Epidermal melanocyte (primary cell): ENCODE measurements around the gene SLC2A8.

ENCODE experiments used
- DNase-seq: peaks from one replicate; pipeline ENCODE4 v3.0.0; 2011; ENCODE audit warnings: low spot score; ENCODE audit not compliant: insufficient read length

SLC2A8 gene

DNA sequence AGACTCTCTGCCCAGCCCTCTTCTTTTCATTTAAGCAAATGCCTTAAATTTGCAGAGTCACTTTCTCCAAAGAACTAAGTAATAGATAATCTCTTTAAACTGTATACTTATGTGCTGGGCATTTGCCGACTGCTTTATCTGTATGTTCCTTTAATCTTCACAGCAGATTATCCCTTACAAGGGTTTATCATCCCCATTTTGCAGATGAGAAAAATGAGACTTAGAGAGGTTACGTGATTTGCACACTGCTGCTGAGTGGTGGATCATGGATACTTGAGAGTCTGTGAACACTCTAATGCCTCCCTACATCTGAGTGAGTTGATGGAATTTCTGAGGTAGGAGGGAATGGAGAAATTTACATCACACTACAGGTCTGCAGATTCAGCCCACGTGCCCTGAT, 31.4 kb downstream of the SLC2A8 start:
- DNase-seq, result no peak

DNA sequence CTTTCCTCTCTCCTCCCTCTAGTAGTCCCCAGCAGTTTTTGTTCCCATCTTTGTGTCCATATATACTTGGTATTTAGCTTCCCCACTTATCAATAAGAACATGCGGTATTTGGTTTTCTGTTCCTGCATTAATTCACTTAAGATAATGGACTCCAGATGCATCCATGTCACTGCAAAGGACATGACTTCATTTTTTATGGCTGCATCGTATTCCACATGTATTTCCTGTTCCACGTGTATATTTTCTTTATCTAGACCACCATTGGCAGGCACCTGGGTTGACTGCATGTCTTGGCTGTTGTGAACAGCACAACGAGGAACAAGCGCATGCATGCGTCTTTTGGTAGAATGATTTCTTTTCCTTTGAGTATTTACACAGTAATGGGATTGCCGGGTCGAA, 33.4 kb downstream of the SLC2A8 start:
- DNase-seq, result no peak

DNA sequence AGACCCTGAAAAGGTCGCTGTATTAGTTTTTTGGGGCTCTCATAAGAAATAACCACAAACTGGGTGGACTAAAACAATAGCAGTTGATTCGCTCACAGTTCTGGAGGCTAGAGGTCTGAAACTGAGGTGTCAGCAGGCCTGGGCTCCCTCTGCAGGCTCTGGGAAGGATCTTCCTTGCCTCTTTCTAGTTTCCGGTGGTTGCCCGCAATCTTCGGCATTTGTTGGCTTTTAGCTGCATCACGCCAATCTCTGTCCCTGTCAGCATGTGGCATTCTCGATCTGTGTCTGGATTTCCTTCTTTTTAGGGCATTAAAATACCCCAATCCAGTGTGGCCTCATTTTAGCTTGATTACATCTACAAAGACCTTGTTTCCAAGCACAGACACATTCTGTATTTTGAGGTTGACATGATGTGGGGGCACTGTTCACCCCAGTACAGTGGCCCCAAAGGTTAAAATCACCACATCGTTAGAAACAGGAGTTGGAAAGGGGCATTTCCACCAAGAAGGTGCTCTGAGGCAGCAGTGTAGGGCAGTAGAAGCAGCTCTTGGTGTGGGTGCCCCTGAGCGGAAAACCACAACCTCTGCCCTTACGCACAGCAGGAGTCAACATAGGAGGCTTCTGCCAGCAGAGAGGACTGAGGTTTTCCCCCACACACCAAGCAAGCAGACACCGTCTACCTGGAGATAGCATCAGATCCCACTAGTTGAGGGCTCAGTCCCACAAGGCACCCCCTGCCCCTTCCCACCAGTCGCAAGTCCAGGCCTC, 40.7 kb downstream of the SLC2A8 start:
- DNase-seq, result no peak

DNA sequence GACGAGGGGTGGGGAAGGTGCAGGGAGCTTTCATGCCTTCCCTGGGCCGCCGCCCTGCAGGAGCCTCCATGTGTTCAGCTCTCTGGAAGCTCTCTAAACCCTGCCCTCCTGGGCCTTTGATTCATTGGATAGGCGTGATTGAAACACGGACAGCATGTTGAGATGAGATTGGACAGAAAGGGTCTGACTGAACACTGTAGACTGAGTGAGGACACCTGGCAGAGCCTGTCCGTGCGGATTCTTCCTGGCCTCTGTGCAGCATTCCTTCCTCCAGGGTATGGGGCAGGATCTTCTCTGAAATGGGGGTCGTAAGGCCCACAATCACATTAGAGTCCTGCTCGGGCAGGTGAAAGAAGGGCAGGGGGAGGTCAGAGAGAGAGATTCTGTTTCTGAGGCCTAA, 41.4 kb downstream of the SLC2A8 start:
- no peak for DNase-seq

DNA sequence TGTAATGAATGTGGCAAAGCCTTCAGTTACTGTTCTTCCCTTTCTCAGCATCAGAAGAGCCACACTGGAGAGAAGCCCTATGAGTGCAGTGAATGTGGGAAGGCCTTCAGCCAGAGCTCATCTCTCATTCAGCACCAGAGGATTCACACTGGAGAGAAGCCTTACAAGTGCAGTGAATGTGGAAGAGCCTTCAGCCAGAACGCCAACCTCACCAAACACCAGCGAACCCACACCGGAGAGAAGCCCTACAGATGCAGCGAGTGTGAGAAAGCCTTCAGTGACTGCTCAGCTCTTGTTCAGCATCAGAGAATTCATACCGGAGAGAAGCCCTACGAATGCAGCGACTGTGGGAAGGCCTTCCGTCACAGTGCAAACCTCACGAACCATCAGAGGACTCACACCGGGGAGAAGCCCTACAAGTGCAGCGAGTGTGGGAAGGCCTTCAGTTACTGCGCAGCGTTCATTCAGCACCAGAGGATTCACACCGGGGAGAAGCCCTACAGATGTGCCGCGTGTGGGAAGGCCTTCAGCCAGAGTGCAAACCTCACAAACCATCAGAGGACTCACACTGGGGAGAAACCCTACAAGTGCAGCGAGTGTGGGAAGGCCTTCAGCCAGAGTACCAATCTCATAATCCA, 47.4 kb downstream of the SLC2A8 start:
- no peak for DNase-seq

DNA sequence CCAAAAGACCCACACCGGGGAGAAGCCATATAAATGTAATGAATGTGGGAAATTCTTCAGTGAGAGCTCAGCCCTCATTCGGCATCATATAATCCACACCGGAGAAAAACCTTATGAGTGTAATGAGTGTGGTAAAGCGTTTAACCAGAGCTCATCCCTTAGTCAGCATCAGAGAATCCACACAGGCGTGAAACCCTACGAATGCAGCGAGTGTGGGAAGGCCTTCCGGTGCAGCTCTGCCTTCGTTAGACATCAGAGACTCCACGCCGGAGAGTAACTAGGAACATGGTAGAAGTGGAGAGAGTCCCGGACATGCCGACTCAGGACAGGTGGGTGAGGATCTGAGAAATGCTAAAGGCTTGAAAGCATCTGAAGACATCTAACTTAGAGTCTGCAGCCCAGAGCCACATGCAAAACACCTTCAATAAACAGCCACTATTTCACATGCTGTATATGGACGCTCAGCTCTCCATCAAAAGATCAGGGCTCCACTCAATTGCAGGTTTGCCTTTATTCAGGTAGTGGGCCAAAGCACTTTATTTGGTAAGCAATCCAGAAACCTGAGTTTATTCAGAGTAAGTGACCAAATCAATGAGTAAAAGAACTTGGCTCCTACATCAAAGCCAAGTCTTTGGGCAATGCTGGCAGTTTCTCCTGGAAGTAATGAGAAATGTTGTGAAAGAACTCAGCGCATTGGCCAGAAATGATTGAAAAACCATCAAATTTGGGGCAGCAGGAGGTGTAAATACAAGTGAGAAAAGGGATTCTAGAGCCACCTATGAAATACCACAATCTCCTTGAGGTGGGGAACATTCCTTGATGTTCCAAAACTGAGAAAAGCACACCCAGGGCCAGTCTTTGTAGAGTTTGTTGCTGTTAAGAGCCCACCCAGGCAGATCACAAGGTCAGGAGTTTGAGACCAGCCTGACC, 48.2 kb downstream of the SLC2A8 start:
- no peak for DNase-seq

DNA sequence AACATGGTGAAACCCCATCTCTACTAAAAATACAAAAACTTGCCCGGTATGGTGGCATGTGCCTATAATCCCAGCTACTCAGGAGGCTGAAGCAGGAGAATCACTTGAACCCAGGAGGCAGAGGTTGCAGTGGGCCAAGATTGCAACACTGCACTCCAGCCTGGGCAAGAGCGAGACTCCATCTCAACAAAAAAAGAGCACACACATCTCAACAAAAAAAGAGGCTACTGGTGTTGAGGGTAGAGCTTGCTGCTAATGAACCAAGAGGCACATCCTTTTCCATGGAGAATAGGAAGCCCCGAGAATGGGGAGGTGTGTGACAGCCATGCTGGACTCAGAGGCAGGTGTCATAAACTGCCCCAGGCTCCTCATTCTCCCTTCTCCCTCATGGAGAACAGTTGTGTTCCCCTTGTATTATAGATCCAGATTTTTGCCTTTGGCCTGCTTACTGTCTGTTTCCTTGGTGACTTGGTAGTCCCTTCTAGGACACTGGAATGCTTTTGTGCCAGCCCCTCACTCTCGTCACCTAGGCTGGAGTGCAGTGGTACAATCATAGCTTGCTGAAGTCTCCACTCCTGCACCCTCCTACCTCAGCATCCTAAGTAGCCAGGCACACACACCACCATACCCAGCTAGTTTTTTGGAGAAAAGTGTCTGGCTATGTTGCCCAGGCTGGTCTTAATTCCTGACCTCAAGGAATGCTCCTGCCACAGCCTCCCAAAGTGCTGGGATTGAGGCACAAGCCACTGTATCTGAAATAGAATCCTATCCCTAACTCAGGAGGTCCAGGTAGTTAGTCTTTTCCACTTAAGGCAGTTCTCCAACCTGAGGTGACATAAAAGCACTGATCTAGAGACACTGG, 49.1 kb downstream of the SLC2A8 start:
- no peak for DNase-seq

DNA sequence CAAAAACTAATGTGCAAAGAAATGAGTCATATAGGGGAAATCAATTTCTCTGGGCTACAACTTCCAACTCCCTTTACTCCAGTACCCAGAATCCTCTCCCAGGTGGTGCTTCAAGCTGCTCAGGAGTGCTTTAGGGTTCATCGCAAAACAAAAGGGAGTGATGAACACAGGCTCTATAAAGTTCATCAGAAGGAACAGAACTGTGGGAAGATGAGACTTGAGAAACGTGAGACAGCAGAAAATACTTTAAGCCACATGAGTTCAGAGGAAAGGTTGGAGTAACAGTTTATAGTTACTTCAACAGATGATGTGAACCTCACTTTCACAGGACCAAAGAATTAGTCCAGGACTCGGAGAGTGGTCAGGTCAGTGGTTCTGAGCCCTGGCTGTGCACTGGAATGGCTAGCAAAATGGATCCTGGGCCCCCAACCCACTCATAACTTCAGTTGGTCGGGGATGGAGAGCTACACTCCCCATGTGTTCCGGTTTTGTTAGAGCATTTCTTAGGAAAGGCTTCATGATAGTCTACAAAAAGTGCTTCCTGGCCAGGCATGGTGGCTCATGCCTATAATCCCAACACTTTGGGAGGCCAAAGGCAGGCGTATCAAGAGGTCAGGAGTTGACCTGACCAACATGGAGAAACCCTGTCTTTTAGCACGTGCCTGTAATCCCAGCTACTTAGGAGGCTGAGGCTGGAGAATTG, 49.9 kb downstream of the SLC2A8 start:
- no peak for DNase-seq

DNA sequence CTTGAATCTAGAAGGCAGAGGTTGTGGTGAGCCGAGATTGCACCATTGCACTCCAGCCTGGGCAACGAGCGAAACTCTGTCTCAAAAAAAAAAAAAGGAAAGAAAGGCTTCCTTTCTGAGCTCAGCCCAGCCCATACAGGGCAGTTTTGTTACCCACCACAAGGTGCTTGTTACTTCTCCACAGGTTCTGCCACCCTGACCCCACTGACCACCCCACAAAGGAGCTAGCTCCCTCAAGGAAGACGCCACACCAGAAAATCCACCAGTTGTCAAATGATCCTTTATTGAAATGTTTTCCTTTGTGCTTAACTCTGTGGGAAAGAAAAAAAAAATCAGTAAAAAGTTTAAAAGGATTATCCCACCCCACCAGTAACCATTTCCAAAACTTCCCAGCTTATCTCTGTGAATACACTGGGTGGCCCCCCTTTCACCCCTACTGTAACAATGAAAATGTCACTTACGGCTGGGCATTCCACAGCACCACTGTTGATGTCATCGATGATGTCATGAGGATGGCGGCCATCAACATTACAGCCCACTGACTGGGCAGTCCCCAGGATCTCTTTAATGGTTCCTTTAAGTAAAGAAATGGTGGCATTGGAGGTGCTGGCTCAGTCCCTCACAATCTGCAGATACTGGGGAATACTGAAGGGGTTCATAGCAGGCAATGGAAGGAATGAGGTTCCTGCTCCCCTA, 50.6 kb downstream of the SLC2A8 start:
- DNase-seq, result no peak

DNA sequence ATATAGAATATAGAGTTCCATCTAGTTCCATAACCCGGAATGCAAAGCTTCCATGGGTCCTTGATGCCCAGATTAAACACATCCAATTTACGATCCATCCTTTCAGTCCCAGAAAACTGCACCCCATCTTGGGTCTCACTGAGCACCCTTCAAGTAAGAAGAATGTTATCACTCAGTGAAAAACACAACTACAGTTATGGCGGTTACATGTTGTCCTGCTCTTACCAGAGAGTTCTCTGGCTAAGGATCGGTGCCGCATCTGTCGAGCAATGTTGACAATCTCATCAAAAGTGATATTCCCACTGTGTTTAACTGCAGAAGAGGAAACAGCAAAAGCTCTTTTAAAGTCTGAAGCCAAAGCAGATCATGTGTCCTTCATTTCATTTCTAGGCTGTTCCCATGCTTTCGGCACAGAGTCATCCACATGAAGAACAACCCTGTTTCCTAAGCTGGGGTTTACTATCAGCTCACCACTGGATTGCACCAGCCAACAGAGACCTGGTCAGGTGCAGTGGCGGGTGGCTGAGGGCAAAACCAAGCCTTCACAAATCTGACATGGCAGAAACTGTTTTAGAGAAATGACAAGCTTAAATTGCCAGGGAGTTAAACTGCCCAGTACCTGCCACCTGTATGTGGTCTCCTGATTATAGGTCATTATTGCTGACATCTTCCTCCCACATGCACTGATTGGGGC, 51.3 kb downstream of the SLC2A8 start:
- no peak for DNase-seq

DNA sequence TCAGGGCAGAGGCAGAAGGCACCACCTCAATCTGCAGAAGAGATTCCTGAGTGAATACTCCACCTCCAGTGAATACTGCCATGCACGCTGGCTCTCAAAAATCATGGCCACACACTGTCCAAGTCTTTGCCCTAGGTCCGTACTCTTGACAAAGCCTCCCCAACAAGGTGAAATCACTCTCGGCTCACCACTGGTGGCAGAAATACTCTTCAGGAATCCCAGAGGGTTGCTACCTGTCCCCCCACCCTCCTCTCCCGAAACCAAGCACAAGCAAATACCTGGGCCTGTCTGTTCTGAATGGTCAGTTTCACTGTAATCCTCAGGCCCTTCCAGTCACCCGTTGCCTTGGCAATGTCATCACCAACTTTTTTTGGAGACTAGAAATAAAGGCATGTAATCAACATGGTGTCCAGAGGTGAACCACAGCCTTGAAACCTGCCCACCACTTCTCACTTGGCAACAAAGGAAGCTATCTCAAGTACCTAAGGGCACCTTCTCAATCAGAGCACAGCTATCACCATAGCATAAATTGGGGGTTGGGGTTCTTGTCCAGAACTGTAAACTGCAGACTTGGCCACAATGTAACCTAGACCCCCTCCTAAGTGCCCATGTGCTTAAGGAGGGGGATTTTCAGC, 52.5 kb downstream of the SLC2A8 start:
- no peak for DNase-seq

DNA sequence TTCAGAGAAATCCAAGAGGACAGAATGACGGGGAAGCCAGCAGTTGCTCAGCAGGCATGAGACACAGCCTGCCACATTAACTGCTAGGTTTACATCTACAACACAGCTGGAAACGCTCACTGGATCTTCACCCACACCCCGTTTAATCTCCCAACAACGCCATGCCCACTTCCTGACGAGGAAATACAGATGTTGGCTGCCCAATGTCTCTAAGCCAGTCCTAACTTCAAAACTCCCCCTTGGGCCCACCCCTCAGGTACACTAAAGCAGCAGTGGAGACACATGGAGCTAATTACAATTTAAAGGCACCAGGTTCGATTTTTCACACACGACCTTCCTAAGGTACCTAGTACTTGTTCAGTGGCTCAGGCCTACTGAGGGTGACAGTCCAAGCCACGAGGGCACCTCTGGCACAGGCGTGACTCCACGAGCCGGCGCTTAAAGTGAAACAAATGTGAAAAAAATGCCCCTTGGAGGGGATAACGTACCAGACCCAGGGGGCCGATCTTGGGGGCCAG, 53.3 kb downstream of the SLC2A8 start:
- no peak for DNase-seq

DNA sequence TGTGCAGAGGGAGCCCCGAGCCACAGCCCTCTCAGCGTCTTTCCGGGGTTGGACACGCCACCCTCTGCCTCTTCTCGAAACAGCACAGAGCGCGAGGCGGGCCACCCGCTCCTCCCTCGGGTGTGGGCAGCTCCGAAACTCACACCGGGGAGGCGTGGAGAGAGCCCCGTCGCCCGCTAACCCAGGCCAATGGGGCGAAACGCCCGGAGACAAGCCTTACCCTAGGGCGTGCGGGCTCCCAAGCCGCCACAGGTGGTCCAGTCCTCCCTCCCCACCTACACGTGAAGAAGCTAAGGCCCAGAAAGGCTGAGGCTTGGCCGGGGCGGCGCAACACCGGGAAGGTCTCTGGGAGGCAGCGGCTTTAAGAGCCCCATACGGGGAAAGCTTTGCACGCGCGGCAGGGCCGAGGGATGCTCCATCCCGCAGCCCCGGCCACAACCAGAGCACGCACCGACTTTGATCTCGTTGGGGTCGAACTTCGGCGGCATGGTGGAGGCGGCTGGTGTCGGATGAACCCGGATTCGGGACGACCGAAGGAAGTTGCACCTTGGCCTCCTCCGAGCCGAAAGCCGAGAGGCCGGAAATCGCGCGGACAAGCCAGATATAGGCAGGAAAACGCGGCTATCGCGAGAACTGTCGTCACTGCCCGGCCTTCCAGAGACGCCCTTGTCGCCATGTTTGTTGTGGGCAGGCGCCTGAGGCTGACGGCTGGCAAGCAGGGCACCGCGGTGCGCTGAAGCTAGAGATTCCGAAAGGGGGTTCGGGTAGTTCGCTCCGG, 54.0 kb downstream of the SLC2A8 start, which contains the start of the genes LRSAM1 and RPL12:
Gene LRSAM1 (plus strand): TSS at position 681 of the 778 bp plus-strand sequence. CDS start 3,018 bp downstream, outside the sequence.
Gene RPL12 (minus strand): TSS at position 577 of the 778 bp plus-strand sequence. CDS start 89 bp downstream, at position 488.
- DNase-seq, result peak; percentile 95

DNA sequence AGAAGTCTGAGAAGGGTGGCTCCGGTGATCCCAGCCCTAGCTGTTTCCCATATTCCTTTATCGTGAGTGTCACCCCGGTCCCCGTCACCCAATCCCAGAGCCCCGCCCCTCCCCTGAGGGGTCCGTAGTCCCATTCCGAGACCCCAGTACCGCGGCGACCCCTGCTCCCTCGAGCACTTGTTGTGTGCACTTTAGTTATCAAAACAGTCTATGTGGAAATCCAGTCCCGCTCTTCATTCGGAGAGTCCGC, 54.6 kb downstream of the SLC2A8 start:
- DNase-seq, result peak; percentile 37

DNA sequence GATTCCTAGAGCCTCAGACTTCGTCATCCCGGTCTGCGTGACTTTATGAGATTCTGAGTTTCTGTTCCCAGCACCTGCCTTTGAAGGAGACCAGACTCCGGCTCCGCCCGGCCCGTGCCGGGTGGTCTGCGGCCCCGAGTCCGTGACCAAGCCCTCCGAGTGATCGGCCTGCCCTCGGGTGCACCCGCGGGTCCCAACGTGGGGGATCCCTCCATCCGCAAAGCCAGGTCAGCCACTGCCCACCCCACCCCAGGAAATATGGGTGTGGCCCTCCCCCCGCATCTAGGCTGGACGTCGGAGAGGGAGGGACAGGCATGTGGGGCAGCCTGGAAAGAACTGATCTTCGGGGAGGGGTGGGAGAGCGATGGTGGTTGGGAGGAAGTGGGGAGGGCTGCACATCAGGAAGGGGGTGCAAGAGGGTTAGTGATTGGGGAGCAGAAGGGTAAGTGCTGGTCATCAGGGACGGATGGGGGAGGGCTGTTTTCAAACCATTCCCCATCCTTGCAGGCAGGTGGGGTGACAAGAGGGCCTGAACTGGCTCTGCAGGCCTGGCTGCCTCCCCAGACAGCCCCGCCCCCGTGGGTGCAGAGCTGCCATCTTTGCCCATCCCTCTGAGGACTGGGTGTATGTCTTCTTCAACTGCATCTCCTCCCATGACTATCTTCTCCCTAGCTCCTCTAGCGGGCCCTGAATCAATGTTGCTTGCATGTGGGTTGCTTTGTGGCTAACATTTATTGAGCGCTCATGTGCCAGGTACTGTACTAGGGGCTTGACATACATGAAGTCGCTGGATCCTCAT, 55.1 kb downstream of the SLC2A8 start:
- DNase-seq, result no peak

DNA sequence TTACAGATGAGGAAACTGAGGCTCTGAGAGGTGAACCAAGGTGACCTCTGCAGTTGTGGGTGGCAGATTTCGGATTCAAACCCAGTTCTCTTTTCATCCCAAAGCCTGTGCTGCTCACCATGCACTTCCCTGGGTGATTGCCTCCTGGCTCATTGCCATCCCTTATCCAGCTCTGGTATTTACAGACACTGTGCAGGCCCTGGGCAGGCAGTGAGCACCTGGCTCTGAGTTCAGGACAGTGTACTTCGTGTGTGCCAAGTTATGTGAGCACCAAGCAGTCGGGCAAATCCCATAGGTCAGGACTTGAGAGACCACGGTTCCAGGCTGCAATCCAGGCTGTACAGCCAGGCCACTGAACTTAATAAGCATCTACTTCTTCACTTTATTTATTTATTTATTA, 55.7 kb downstream of the SLC2A8 start:
- DNase-seq, result no peak
